GM18858 (cell line): ENCODE measurements around the gene ST6GALNAC4.

Experiments
- ATAC-seq: cut with Tn5 transposase; IDR thresholded peaks from one replicate; pipeline ENCODE4 v1.9.1; 2021; ENCODE audit not compliant: unreplicated experiment

ST6GALNAC4 gene

GRCh38 chr9:127931092-127931881 lies 14.4 kb upstream of the ST6GALNAC4 start:
- no peak for ATAC-seq

- peak; percentile 52 for ATAC-seq
Observed at GRCh38 chr9:127930231-127931091, 13.6 kb upstream of the ST6GALNAC4 start, which contains the start of gene PIP5KL1. TSS of gene PIP5KL1 (minus strand) at chr9:127930777. CDS start at chr9:127930752, 25 bp downstream.

- no peak for ATAC-seq
Observed at GRCh38 chr9:127929625-127929979, 12.8 kb upstream of the ST6GALNAC4 start.

GRCh38 chr9:127928676-127929624 lies 12.1 kb upstream of the ST6GALNAC4 start:
- no peak for ATAC-seq

- no peak for ATAC-seq
Observed at GRCh38 chr9:127927988-127928675, 11.3 kb upstream of the ST6GALNAC4 start.

GRCh38 chr9:127927201-127927987 lies 10.6 kb upstream of the ST6GALNAC4 start:
- no peak for ATAC-seq

- no peak for ATAC-seq
Observed at GRCh38 chr9:127926906-127927200, 10.0 kb upstream of the ST6GALNAC4 start.

- no peak for ATAC-seq
Observed at GRCh38 chr9:127925959-127926905, 9.4 kb upstream of the ST6GALNAC4 start.

GRCh38 chr9:127924736-127925444 lies 8.0 kb upstream of the ST6GALNAC4 start:
- ATAC-seq: no peak

GRCh38 chr9:127923771-127924170 lies 6.9 kb upstream of the ST6GALNAC4 start:
- no peak for ATAC-seq

- ATAC-seq: no peak
Observed at GRCh38 chr9:127923046-127923445, 6.2 kb upstream of the ST6GALNAC4 start.

- ATAC-seq: no peak
Observed at GRCh38 chr9:127921557-127922120, 4.8 kb upstream of the ST6GALNAC4 start.

- ATAC-seq: no peak
Observed at GRCh38 chr9:127920794-127921193, 4.0 kb upstream of the ST6GALNAC4 start.

- no peak for ATAC-seq
Observed at GRCh38 chr9:127919253-127919815, 2.5 kb upstream of the ST6GALNAC4 start.

GRCh38 chr9:127918183-127919107 lies 1.6 kb upstream of the ST6GALNAC4 start:
- no peak for ATAC-seq

GRCh38 chr9:127917603-127918002 lies 762 bp upstream of the ST6GALNAC4 start:
- ATAC-seq: no peak
